ENCODE results near the gene C9orf152.

DNA sequence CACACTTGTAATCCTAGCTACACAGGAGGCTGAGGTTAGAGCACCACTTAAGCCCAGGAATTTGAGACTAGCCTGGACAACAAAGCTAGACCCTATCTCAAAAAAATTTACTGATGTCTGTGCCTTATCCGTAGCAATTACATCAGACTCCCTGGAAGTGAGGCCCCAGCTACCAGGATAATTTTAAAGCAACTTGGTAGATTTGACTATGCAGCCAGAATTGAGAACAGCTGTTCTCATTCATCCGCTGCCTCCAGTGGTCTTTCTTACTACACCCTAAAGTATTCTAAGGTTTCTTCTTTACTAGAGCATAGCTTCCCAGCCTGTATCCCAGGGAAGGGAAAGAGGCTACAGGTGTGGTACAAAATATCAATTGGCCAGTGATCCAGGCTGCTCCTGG, 20.4 kb upstream of the C9orf152 start:
- no peak for TF ChIP-seq CTCF (conservative IDR thresholded peaks at IDR 0.05 in 1 of 2, IDR thresholded peaks at IDR 0.05 in 1 of 2; ENCODE audit: low read depth in 1 of 2, low read length in 2 of 2)
- TF ChIP-seq EZH2 (IDR thresholded peaks at IDR 0.05; ENCODE audit: low read length, missing control alignments), result no peak
